ENCODE data around the gene UGT1A10. TPM values are rescaled to one million over a fixed set of nuclear protein-coding genes. Genes with fewer than 3 reads are reported as not detected.

The UGT1A10 gene
- total and polyA plus RNA-seq, 2 of the 13 experiments (the other 11 are each of a cell fraction or from before 2014, with no cell fraction given), result not detected

- TF ChIP-seq CBX2 (IDR thresholded peaks at IDR 0.05; ENCODE audit: low read depth, low read length), result peak; percentile 83; the same call in 1 of the 2 replicates
- TF ChIP-seq CBX2 (CRISPR knock-in tag; IDR thresholded peaks at IDR 0.05; ENCODE audit: low read depth), result peak; percentile 94; the same call in 1 of the 2 replicates
- peak; percentile 100 for TF ChIP-seq ZNF609 (CRISPR knock-in tag; IDR thresholded peaks at IDR 0.05; ENCODE audit: borderline replicate concordance)
- TF ChIP-seq ZNF703 (CRISPR knock-in tag; IDR thresholded peaks at IDR 0.05; ENCODE audit: borderline replicate concordance), result peak; percentile 99
- peak; percentile 54 for TF ChIP-seq CCAR2 (optimal IDR thresholded peaks at IDR 0.05; ENCODE audit: low read depth, low read length)
- TF ChIP-seq MEIS1 (CRISPR knock-in tag; IDR thresholded peaks at IDR 0.05; ENCODE audit: borderline replicate concordance), result peak; percentile 84; the same call in 1 of the 2 replicates
- TF ChIP-seq, protein P1, sequence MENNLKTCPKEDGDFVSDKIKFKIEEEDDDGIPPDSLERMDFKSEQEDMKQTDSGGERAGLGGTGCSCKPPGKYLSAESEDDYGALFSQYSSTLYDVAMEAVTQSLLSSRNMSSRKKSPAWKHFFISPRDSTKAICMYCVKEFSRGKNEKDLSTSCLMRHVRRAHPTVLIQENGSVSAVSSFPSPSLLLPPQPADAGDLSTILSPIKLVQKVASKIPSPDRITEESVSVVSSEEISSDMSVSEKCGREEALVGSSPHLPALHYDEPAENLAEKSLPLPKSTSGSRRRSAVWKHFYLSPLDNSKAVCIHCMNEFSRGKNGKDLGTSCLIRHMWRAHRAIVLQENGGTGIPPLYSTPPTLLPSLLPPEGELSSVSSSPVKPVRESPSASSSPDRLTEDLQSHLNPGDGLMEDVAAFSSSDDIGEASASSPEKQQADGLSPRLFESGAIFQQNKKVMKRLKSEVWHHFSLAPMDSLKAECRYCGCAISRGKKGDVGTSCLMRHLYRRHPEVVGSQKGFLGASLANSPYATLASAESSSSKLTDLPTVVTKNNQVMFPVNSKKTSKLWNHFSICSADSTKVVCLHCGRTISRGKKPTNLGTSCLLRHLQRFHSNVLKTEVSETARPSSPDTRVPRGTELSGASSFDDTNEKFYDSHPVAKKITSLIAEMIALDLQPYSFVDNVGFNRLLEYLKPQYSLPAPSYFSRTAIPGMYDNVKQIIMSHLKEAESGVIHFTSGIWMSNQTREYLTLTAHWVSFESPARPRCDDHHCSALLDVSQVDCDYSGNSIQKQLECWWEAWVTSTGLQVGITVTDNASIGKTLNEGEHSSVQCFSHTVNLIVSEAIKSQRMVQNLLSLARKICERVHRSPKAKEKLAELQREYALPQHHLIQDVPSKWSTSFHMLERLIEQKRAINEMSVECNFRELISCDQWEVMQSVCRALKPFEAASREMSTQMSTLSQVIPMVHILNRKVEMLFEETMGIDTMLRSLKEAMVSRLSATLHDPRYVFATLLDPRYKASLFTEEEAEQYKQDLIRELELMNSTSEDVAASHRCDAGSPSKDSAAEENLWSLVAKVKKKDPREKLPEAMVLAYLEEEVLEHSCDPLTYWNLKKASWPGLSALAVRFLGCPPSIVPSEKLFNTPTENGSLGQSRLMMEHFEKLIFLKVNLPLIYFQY (CRISPR knock-in tag; IDR thresholded peaks at IDR 0.05; ENCODE audit: borderline replicate concordance), result peak; percentile 73; the same call in 1 of the 2 replicates
- TF ChIP-seq ZNF143 (CRISPR knock-in tag; IDR thresholded peaks at IDR 0.05), result no peak
- peak; percentile 90 for TF ChIP-seq ZNF775 (CRISPR knock-in tag; IDR thresholded peaks at IDR 0.05; ENCODE audit: borderline replicate concordance)
- peak; percentile 86 for TF ChIP-seq ZNF589 (CRISPR knock-in tag; conservative IDR thresholded peaks at IDR 0.05)
- TF ChIP-seq, protein P2, sequence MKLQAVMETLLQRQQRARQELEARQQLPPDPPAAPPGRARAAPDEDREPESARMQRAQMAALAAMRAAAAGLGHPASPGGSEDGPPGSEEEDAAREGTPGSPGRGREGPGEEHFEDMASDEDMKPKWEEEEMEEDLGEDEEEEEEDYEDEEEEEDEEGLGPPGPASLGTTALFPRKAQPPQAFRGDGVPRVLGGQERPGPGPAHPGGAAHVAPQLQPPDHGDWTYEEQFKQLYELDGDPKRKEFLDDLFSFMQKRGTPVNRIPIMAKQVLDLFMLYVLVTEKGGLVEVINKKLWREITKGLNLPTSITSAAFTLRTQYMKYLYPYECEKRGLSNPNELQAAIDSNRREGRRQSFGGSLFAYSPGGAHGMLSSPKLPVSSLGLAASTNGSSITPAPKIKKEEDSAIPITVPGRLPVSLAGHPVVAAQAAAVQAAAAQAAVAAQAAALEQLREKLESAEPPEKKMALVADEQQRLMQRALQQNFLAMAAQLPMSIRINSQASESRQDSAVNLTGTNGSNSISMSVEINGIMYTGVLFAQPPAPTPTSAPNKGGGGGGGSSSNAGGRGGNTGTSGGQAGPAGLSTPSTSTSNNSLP (IDR thresholded peaks at IDR 0.05; ENCODE audit: low read depth, low read length), result peak; percentile 97
- TF ChIP-seq LCORL (IDR thresholded peaks at IDR 0.05), result peak; percentile 86
- TF ChIP-seq LCORL (CRISPR knock-in tag; IDR thresholded peaks at IDR 0.05), result peak; percentile 99
- TF ChIP-seq ZSCAN29 (CRISPR knock-in tag; conservative IDR thresholded peaks at IDR 0.05), result 0 out of 2 replicates have a peak, but pooled peaks have one; percentile 47
- TF ChIP-seq WIZ (CRISPR knock-in tag; IDR thresholded peaks at IDR 0.05), result no peak
- TF ChIP-seq PHF21A (CRISPR knock-in tag; IDR thresholded peaks at IDR 0.05), result peak; percentile 88
- peak; percentile 75; the same call in 1 of the 2 replicates for TF ChIP-seq ZMAT3 (CRISPR knock-in tag; conservative IDR thresholded peaks at IDR 0.05)
- peak; percentile 82 for TF ChIP-seq NR2C2 (CRISPR knock-in tag; IDR thresholded peaks at IDR 0.05; ENCODE audit: borderline replicate concordance)
Measured at GRCh38 chr2:233756429-233757081, 120.3 kb downstream of the UGT1A10 start (continued).
